ENCODE data around the gene CCL26.
"Not testable (repeated sequence)": the region's sequence is repeated elsewhere in the genome, so short reads cannot be mapped to it uniquely, and the experiment has no call there.

The CCL26 gene

GRCh38 chr7:75737856-75738603, 34.0 kb downstream of the CCL26 start:
- no peak for DNase-seq

- DNase-seq = no peak
Measured at GRCh38 chr7:75735581-75736350, 36.2 kb downstream of the CCL26 start.

GRCh38 chr7:75734586-75735458, 37.2 kb downstream of the CCL26 start:
- no peak for DNase-seq

GRCh38 chr7:75732764-75733630, 39.0 kb downstream of the CCL26 start:
- no peak for DNase-seq

- no peak for DNase-seq
Measured at GRCh38 chr7:75732016-75732521, 39.9 kb downstream of the CCL26 start.

GRCh38 chr7:75729851-75730274, 42.1 kb downstream of the CCL26 start:
- DNase-seq = no peak

- DNase-seq = peak; percentile 77
Measured at GRCh38 chr7:75727881-75728593, 44.0 kb downstream of the CCL26 start.

GRCh38 chr7:75727351-75727750, 44.7 kb downstream of the CCL26 start:
- DNase-seq = not testable (repeated sequence)

- DNase-seq = no peak
Measured at GRCh38 chr7:75725306-75725705, 46.7 kb downstream of the CCL26 start.

GRCh38 chr7:75723444-75723843, 48.6 kb downstream of the CCL26 start:
- DNase-seq = no peak

- DNase-seq = no peak
Measured at GRCh38 chr7:75722373-75722772, 49.6 kb downstream of the CCL26 start.

- DNase-seq = not testable (repeated sequence)
Measured at GRCh38 chr7:75721922-75722321, 50.1 kb downstream of the CCL26 start.

- DNase-seq = no peak
Measured at GRCh38 chr7:75721426-75721825, 50.6 kb downstream of the CCL26 start.

- no peak for DNase-seq
Measured at GRCh38 chr7:75719626-75720025, 52.4 kb downstream of the CCL26 start.
